ENCODE measurements around the gene PGBD4.
A peak's percentile ranks its signal among the peaks of the same experiment; 100 is the strongest.
"Not testable (repeated sequence)": the region's sequence is repeated elsewhere in the genome, so short reads cannot be mapped to it uniquely, and the experiment has no call there.

The PGBD4 gene

DNA sequence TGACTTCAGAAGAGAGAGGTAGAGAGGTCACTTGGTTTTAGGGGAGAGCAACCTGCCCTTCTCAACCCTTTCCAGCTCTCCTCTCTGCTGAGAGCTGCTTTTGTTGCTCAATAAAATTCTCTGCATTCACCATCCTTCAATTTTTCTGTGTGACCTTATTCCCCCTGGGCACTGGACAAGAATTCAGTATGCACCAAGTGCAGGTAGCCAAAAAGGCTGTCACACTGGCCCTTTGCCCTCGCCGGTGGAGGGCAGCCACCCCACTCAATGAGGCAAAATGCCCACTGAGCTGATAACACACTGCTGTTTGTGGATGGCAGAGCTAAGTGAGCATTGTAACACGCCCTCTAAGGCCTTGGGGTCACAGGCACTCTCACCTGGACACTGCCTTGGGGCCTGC is 12.9 kb downstream of the PGBD4 start:
- DNase-seq = no peak

DNA sequence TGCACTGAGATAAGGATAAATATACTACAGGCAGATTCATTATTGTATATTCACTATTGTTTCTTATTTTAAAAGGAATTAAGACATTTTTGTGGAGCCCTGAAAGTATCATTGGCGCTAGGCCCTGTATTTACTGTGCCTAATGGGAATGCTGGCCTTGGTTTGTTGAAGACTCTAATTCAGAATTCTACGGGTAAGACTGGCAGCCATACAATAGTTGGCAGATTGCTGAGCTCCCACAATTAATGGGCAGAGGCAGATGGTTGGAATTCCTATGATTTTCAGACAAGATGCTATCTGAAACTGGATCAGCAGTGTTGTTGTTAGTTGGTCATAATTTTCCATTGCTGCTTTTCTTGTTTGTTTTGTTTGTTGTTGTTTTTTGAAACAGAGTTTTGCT is 14.7 kb downstream of the PGBD4 start:
- DNase-seq = no peak

DNA sequence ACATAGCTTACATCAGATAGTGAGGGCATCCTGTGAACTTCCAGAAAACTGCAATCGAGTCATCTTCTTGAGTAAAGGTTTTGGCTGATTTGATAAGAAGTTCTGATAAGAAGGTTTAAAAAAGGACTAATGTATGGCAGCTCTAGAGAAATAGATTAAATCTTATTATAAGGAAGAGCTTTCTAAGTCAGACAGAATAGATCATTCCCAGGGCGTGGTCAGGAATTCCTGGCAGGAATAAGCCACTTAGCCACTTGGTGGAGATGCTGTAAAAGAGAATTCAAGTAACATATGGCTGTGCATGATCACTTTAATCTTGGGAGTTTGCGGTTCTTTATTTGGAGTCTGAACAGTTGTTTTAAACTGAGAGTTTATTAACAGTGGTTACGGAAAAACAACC is 17.4 kb downstream of the PGBD4 start:
- no peak for DNase-seq

DNA sequence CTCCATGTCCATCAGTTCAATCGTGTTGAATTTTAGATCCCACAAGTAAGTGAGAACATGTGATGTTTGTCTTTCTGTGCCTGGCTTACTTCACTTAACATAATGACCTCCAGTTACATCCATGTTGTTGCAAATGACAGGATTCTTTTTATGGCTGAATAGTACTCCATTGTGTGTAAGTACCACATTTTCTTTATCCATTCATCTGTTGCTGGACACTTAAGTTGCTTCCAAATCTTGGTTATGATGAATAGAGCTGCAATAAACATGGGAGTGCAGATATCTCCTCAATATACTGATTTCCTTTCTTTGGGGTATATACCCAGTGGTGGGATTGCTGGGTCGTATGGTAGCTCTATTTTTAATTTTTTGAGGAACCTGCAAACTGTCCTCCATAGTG is 18.5 kb downstream of the PGBD4 start:
- not testable (repeated sequence) for DNase-seq

DNA sequence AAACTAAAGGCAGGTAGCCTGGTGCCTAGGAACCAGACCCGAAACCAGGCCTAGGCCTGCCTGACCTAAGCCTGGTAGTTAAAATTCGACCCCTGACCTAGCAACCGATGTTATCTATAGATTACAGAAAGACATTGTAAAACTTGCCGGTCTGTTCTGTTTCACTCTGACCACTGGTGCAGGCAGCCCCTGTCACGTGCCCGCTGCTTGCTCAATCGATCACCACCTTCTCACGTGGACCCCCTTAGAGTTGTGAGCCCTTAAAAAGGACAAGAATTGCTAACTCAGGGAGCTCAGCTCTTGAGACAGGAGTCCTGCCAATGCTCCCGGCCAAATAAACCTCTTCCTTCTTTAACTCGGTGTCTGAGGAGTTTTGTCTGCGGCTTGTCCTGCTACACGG is 19.9 kb downstream of the PGBD4 start:
- not testable (repeated sequence) for DNase-seq

DNA sequence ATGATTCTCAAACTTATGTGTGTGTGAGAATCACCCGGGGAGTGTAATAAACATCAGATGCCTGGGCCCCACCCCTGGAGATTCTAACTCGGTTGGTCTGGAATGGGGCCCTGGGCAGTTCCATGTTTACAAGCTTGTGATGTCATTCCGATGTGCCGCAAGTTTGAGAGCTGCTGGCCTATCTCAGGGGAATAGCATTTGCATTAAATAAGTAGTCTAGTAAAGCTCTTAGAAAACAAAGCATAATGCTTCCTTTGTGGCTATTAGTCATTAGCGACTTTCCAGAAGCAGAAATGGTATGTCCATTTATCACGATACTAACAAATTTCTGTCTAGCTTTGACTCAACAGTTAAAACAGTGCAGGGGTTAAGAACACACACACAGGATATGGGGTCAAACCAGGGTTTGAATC is 20.9 kb downstream of the PGBD4 start:
- peak; percentile 67 for DNase-seq

DNA sequence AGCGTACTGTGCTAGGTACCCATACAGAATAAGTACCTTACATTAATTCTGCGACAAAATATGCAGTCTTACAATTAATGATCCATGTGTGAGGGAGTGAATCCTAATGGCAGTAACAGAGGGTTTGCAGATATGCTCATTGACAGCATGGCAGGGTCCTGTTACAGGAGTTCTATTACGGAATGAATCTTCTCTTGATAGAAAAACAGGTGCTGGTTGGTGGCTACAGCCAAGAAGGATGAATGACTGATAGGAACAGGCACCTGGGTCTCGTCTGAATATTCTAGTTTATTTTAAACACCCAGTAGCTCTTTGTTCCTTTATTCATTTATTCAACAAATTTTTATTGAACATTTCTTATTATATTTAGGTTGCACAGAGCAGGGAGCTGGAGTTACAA is 22.8 kb downstream of the PGBD4 start:
- DNase-seq = no peak

DNA sequence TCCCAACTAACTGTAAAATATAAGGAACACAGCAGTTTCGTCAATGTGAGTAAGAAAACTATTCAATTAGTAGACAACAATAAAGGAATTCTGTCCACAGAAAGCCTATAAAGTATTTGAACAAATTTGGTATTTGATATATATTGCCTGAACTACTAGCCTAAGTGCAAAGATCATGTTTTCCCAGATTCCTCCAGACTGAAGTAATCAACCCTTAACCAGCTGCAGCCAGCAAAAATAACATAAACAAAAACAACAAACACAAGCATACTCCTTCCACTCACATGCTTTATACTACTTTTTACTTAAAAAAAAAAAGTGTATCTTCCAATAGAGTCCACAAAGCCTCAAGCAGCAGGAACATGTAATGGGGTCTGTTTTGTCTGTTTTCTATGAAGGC is 24.1 kb downstream of the PGBD4 start:
- DNase-seq = no peak

DNA sequence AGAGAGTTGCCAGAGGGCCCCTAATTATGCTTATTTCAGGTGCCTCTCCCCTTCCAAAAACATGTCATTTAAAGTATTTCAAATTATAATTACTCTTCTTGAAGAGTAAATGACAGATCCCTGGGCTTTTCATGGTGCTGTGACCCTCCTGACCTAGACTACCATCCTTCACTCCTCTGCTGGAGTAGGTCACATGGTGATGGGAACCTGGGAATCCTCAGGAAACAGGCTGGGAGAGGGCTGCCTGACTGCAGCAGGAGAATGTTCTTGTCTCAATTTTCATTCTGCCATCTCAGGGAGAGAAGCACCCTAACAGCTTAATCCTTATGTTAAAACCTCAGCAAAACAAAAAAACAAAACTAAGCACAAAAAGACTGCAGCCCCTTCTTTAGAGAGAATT is 24.6 kb downstream of the PGBD4 start:
- no peak for DNase-seq

DNA sequence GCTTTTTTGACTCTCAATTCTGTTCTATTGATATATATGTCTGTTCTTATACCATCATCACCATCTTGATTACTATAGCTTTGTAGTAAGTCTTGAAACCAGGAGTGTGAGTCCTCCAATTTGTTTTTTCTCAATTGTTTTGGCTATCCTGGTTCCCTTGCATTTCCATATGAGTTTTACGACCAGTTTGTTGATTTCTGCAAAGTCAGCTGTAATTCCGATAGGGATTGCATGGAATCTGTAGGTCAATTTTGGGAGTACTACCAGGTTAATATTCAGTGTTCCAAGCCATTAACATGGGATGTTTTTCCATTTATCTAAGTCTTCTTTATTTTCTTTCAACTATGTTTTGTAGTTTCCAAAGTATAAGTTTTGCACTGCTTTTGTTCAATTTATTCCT is 27.0 kb downstream of the PGBD4 start:
- no peak for DNase-seq

DNA sequence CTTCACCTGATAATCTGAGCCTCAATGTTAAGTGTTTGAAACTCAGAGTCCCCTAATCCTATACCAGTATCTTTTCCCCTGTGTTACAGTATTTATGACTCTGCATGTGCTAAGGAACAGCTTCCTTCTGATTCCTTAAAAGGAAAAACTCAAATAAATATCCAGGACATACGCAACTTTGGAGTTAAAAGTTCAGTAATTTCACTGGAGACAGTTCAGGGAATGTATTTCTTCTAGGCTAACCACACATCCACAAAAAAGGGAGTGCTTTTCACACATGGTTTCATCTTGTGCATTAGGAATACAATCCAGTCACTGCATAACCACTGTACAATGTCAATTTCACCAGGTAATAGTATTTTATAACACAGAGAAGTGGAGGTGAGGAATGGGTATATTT is 31.0 kb downstream of the PGBD4 start:
- no peak for DNase-seq

DNA sequence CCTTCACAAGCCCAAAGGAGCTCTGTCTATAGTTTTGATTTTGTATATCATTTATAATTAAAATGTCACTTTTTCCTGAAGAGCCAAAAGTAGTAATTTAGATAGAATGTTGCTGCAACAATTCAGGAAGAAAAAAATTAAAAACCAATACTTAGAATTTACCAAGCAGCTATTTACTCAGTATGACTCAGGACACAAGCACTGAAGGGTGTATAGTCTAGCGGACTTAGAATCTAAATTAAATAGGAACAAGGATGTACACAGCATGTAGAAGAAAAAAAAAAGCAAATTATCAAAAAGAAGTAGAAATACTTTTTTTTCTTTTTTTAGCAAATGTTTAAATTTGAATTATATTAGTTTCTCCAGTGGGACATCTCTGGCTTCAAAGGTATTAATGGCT is 31.6 kb downstream of the PGBD4 start:
- no peak for DNase-seq

DNA sequence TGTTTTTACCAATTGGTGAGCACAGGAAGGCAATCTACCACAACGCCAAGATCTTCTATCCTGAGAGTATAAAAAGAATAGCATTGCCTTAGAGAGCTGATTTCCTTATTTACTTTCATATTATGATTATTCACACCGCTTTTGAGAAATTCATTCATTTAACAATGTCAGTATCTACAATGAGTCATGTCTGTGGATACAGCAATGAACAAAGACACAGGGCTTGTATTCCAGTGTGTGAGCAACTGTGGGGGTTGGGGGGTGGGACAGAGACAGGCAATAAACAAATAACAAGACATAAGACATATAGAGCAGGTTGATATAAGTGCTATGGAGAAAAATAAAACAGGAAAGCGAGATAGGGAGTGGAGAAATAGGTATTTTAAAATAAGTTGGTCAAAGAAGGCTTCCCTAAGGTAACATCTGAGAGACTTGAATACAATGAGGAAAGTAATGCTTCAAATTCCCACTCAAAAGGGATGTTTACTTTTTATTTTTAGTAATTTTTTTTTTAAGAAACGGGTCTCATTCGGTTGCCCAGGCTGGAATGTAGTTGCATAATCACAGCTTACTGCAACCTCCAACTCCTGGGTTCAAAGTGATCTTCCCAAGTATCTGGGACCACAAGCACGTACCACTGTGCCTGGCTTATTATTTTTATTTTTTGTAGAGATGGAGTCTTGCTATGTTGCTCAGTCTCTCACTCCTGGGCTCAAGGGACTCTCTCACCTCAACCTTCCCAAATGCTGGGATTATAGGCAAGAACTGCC is 45.7 kb downstream of the PGBD4 start:
- no peak for DNase-seq

DNA sequence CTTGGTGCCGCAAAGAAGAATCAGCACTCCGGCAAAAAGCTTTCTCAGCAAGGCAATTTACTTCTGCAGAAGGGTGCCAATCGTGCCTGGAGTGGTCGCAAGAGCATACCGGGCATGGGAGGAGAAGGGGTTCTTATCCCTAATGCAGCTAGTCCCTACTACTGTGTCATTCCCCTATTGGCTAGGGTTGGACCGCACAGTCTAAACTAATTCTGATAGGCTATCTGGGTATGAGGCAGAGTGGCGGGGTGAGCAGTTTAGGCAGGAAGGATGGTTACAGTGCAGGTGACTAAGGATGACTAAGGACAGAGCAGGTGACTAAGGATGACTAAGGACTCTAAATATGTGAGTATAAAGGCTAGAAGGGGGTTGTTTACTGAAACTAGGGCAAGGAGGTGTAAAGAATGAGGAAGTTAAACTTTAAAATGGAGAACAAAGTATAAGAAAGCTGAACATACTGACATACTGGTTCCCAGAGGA is 52.9 kb downstream of the PGBD4 start:
- DNase-seq = no peak

DNA sequence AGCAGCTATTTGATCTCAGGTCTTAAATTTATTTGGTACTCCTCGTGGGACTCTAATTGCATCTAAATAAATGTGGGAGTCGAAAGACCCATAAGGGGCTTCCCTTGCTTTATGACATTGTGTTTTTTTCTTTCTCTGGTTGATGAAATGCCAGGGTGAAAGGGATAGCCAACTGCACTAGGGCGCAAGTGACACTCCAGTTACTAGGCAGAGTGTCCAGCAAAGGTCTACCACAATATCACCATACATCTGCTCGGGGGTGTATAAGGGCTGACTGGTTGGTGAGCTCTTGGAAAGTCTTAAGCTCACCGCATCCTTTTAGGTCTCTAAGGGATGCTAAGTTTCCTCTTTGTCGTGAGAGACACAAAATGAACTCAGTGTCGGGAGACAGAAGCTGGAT is 54.0 kb downstream of the PGBD4 start:
- no peak for DNase-seq
